ENCODE measurements around the gene NPL. TPM values are rescaled to one million over a fixed set of nuclear protein-coding genes. Genes with fewer than 3 reads are reported as not detected.

The NPL gene
- total and polyA plus RNA-seq, 9 of the 15 experiments (the other 6 are each of a cell fraction or from before 2014, with no cell fraction given): 9.9 to 22.3 (median 14.2) TPM

GRCh38 chr1:182851825-182852224 is 62.3 kb downstream of the NPL start (continued):
- TF ChIP-seq ZNF592 (IDR thresholded peaks at IDR 0.05) (no peak), POLR2A (conservative IDR thresholded peaks at IDR 0.05) (0 out of 2 replicates have a peak, but pooled peaks have one; percentile 17), ZZZ3 (IDR thresholded peaks at IDR 0.05) (0 out of 2 replicates have a peak, but pooled peaks have one; percentile 39), BRF1 (IDR thresholded peaks at IDR 0.05; ENCODE audit: borderline replicate concordance, extremely low read depth, insufficient read length) (no peak), ZNF699 (CRISPR knock-in tag; IDR thresholded peaks at IDR 0.05; ENCODE audit: insufficient replicate concordance) (no peak), XRCC4 (IDR thresholded peaks at IDR 0.05; ENCODE audit: extremely low read depth, insufficient read depth, insufficient read length) (no peak), CREB3L1 (IDR thresholded peaks at IDR 0.05; ENCODE audit: borderline replicate concordance, low read depth) (no peak), MYNN (IDR thresholded peaks at IDR 0.05) (no peak), MYNN (CRISPR knock-in tag; IDR thresholded peaks at IDR 0.05) (no peak)

Data from K562 (cell line).